NB4 (cell line): ENCODE measurements around the gene BIRC5.

Experiments
- MYC ChIP-seq: IDR thresholded peaks from 2 replicates; pipeline ENCODE4 v1.6.1; 2011; ENCODE audit warnings: low read depth, low read length
- POLR2A ChIP-seq: IDR thresholded peaks from 2 replicates; pipeline ENCODE4 v1.6.1; 2011; ENCODE audit warnings: mild to moderate bottlenecking; ENCODE audit not compliant: insufficient read length; ENCODE audit errors: extremely low read depth
- TF ChIP-seq, protein P1 (sequence below): IDR thresholded peaks from one replicate; pipeline ENCODE4 v1.5.1; 2012; ENCODE audit warnings: low read depth, low read length
- TF ChIP-seq, protein P2 (sequence below): IDR thresholded peaks from 2 replicates; pipeline ENCODE4 v1.6.1; 2011; ENCODE audit warnings: low read depth, low read length

DNA sequence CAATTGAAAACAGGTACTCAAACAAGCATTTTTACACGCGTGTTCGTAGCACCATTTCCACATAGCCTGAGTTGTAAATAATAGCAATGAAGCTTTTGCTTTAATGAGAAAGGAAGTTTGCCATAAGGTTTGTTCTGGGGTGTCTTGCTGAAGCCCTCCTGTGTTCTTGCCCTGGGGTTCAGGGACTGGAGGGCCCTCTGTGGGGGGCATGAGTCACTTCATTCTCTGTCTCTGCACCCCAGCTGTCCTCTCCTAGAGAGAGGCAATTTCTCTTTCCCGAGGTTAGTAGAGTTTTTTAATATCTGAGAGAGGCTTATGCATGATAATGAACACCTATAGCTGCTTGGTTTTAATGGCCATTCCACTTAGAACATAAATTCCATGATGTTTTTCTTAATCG lies 17.3 kb upstream of the BIRC5 start:
- TF ChIP-seq POLR2A: no peak
- TF ChIP-seq, protein P1, sequence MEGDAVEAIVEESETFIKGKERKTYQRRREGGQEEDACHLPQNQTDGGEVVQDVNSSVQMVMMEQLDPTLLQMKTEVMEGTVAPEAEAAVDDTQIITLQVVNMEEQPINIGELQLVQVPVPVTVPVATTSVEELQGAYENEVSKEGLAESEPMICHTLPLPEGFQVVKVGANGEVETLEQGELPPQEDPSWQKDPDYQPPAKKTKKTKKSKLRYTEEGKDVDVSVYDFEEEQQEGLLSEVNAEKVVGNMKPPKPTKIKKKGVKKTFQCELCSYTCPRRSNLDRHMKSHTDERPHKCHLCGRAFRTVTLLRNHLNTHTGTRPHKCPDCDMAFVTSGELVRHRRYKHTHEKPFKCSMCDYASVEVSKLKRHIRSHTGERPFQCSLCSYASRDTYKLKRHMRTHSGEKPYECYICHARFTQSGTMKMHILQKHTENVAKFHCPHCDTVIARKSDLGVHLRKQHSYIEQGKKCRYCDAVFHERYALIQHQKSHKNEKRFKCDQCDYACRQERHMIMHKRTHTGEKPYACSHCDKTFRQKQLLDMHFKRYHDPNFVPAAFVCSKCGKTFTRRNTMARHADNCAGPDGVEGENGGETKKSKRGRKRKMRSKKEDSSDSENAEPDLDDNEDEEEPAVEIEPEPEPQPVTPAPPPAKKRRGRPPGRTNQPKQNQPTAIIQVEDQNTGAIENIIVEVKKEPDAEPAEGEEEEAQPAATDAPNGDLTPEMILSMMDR: no peak
- no peak for TF ChIP-seq MYC
- TF ChIP-seq, protein P2, sequence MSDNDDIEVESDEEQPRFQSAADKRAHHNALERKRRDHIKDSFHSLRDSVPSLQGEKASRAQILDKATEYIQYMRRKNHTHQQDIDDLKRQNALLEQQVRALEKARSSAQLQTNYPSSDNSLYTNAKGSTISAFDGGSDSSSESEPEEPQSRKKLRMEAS: no peak
